Activated CD4-positive, CD25-positive, alpha-beta regulatory T cell (primary cell): Measurements from ENCODE around the gene CYP2W1.
"Not testable (repeated sequence)": the region's sequence is repeated elsewhere in the genome, so short reads cannot be mapped to it uniquely, and the experiment has no call there.

ENCODE experiments used
- DNase-seq, 4 experiments: peaks; one replicate each; lab custom pipeline; 2025; lab: John Stamatoyannopoulos, UW

Gene CYP2W1, protein sequence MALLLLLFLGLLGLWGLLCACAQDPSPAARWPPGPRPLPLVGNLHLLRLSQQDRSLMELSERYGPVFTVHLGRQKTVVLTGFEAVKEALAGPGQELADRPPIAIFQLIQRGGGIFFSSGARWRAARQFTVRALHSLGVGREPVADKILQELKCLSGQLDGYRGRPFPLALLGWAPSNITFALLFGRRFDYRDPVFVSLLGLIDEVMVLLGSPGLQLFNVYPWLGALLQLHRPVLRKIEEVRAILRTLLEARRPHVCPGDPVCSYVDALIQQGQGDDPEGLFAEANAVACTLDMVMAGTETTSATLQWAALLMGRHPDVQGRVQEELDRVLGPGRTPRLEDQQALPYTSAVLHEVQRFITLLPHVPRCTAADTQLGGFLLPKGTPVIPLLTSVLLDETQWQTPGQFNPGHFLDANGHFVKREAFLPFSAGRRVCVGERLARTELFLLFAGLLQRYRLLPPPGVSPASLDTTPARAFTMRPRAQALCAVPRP

DNA sequence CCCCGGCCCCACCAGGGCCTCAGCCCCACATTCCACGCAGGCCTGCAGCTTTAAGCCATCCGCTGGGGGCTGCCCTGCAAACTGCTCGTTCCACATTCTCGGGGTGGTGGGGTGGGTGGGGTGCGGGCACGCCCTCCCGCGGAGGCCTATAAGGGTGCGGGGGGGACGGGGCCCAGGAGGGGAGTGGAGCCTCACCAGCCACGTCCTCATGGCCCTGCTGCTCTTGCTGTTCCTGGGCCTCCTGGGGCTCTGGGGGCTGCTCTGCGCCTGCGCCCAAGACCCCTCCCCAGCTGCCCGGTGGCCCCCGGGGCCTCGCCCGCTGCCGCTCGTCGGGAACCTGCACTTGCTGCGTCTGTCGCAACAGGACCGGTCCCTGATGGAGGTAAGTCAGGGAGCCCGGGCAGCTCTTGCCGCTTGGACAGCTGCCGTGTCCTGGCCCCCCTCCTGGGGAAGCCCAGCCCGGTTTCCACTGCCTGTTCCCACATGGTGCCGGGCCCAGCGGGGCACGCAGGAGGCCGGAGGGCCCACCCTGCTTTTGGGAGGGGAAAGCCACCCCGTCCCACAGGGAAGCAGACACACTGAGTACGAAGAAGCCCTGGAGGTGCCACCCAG, at the start of gene CYP2W1:
CYP2W1 (plus strand) TSS at position 178 of the 612 bp plus-strand sequence; CDS start at position 209, 31 bp downstream.
- DNase-seq: no peak

DNA sequence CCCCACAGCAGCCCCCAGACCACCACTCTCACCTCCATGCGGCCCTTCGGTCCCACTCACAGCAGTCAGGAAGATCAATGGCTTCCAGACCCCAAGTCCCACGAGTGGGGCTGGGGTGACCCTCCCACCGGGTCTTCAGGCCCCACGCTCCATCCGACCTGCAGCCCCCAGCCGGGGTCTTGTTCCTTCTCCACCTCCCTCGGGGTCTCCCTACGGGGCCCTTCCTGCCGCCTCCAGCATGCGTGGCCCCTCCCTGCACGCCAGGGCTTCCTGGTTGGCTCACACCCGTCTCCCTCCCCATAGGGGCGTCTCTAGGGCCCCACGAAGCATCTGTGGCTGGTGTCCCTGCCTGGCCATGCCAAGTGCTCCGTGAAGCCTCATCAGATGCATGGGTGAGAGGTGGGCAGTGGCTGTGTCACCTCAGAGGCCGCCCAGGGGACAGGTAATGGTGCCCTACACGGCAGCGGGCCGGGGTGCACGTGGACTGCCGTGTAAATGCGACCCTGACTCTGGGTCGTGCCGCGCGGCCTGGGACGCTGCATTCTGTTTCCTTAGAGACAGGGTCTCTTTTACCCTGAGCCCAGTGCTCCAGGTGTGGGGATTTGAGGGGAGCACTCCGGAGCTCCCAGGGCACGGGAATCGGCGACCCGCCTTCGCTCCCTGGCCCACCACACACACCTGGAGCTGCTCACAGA, 48.4 kb upstream of the CYP2W1 start:
- DNase-seq: no peak

DNA sequence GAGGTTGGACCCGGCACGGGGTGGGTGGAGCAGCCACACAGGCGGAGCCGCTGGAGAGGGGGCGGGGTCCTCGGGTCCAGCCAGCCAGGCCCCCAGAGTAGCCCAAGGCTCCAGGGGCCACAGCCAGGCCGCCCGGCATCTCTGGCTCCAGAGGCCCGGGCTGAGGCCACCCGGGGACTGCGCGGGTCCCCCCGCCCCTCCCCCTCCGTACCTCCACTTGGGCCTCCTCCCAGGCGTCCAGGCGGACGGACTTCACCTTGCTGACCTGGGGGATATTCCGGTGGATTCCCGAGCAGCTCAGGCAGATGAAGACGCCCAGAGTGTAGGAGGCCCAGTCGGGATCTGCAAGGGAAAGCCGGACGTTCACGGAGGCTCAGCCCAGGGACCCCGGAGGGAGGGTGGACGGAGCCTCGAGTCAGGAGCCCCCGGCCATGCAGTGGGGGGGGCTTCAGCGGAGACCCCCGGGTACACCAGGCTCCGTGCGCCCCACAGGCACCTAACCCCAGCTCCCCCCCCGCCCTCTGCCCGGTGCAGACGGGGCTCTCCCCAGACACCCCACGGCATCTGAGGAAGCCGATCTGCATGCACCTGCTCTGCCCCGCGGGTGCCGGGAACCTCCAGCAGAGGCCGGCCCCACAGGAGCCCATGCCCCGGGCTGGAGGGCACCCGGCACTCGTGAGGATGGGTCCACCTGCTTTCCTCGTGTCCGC, 47.7 kb upstream of the CYP2W1 start:
- DNase-seq: no peak

DNA sequence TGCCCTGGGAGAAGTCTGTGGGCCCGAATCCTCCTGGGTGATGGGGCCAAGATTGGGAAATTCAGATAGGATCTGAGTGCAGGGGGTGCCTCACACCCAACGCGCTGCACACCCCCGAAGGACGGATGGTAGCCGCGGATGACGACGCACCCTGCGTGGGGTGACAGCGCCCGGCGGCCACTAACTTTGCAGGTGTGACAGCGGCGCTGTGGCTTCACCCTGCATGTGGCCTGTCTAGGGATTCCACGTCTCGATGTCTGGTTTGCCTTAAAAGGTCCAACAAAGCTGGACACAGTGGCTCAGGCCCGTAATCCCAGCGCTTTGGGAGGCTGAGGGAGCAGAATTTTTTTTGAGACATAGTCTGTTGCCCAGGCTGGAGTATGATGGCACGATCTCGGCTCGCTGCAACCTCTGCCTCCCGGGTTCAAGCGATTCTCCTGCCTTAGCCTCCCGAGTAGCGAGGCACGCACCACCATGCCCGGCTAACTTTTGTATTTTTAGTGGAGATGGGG, 47.1 kb upstream of the CYP2W1 start:
- DNase-seq: no peak

DNA sequence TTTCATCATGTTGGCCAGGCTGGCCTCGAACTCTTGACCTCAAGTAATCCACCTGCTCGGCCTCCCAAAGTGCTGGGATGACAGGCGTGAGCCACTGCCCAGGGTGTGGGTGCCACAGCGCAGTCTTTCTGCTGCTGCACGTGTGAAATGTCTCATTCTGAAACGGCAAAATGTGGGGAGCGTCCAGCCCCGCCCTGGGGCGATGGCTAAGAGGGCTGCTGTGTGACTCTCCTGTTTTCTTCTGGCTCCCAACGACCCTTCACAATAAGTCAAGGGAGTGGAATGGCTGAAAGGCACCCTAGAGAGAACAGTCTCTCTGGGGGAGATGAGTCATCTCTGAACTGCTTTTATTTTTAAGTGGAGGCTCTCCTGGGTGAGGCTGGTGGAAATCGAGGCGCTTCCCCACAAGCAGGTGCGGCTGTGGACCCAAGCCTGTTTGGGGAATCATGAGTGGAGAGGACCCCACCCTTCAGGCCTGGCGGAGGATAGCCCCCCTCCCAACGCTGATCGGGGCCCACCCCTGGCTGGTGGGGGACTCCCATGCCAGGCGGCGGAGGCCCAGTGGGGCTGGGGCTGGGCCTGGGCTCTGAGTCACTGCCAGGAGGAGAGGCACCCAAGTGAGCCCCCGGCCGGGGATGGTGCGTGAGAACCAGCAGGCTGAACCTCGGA, 46.5 kb upstream of the CYP2W1 start:
- DNase-seq: no peak

DNA sequence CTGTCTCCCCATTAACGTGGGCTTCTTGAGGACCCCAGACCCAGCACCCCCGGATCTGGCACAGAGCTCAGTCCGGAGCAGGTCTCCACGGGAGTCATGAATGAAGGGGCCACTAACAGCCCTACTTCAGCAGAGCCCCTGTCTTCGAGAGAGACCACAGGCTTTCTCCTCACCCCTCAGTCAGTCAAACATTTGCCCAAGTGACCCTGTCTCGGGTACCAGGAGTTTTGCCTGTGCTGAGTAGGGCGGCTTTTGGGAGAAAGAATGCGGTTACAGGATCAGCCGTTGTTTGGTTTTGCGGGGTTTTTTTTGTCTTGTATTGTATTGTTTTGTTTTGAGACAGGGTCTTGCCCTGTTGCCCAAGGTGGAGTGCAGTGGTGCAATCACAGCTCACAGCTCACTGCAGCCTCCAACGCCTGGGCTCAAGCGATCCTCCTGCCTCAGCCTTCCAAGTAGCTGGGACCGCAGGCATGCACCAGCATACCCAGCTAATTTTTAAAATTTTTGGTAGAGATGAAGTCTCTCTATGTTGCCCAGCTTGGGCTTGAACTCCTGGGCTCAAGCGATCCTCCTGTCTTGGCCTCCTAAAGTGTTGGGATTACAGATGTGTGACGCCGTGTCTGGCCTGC, 45.0 kb upstream of the CYP2W1 start:
- no peak for DNase-seq

DNA sequence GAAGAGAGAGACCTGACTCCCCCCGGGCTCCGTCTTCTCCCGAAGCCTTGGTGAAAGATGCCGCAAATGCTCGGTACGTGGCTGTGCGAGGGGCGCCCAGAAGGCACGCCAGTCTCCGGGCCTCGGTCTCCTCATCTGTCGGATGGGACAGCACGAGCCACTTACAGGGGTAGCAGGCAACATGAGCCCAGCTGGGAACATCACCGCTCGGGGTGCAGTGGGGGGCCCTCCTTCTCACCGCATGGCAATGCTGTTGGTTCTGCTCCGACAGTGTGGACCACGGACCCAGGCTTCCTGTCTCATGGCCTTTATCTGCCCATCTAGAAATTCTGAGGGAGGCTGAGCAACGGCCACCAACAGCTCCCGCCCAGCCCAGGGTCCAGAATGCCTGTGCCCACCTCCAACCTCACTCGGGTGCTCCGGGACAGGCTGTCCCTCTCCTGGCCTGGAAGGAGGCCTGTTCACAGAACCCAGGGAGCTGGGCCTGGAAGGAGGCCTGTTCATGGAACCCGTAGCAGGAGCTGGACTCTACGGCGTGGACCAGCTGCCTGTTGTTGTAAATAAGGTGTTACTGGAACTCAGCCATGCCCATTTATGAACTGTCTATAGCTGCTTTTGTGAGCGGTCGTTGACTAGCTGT, 44.3 kb upstream of the CYP2W1 start:
- no peak for DNase-seq

DNA sequence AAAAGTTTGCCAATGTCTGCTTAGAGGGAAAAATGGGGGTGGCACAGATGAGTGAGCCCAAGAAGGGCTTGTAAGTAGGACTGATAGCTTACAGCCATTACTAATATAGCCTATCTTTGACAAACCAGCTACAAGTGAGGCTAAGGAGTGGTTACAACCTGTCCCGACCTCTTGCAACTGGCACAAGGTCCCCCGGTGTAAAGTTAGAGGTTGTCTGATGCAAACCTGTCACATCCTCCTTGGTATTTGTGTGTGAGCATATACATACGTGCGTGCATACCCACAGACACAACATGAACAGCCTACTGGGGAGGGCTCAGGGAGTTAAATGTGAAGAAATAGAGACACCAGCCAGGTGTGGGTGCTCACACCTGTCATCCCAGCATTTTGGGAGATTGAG, 43.1 kb upstream of the CYP2W1 start:
- DNase-seq: no peak

DNA sequence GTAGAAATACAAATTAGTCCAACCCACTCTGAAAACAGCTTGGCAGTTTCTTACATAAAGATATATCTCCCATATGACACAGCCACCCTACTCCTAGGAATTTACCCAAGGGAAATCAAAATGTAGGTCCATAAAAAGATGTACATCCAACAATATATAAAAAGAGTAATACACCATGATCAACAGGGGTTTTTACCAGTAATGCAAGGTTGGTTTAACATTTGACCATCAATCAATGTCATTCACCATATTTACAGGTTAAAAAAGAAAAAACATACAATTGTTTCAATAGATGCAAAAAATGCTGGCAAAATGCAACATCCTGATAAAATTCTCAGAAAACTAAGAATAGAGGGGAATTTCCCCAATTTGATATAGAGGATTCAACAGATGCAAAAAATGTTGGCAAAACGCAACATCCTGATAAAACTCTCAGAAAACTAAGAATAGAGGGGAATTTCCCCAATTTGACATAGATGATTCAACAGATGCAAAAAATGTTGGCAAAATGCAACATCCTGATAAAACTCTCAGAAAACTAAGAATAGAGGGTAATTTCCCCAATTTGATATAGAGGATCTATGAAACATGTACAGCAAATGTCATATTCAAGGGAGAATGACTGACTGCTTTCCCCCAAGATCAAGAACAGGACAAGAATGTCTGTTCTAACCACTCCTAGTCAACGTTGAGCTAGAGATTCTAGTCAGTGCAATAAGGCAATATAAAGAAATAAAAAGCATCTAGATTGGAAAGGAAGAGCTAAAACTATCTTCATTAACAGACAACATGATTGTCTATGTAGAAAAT, 42.2 kb upstream of the CYP2W1 start:
- no peak for DNase-seq

DNA sequence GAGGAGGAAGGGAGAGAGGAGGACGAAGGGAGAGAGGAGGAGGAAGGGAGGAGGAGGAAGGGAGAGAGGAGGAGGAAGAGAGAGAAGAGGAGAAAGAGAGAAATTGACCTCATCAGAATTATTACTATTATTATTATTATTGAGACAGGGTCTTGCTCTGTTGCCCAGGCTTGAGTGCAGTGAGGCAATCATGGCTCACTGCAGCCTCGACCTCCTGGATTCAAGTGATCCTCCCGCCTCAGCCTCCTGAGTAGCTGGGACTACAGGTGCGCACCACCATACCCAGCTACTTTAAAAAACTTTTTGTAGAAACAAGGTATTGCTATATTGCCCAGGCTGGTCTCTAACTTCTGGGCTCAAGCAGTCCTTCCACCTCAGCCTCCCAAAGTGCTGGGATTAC, 39.2 kb upstream of the CYP2W1 start:
- DNase-seq: not testable (repeated sequence)

DNA sequence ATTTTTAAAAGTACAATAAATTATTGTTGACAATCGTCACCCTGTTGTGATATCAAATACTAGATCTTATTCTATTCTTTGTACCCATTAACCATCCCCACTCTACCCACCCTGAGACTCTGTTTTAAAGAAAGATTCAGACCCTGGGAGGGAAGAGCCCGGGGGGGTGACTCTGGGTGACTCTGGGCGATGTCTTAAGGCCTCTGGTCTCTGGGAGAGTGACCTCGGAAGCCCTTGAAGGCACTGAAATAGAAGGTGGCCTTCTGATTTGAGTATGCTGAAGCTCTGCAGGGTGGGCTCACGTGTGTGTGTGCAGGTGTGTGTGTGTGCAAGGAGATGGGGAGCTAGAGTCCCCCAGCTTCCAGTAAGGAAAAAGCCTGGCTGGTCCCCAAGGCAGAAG, 38.2 kb upstream of the CYP2W1 start:
- DNase-seq: no peak

DNA sequence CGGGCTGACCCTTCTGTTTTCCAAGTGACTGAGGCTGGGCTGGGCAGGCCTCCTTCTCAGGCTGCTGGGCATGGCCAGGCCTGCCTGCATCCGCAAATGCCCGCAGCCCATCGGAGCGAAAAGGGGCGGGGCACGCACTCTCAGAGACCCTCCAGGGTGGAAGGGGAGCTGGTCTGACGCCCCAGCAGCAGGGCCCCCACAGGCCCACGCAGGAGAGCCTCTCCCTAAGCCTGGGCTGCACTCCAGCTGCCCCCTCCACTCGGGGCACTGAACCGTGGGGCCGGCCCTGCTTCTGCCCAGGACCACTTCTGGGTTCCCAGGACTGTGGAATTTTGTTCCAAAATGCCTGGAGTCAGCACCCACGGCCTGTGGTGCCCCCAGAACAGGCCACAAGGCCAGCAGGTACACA, 37.8 kb upstream of the CYP2W1 start:
- no peak for DNase-seq

DNA sequence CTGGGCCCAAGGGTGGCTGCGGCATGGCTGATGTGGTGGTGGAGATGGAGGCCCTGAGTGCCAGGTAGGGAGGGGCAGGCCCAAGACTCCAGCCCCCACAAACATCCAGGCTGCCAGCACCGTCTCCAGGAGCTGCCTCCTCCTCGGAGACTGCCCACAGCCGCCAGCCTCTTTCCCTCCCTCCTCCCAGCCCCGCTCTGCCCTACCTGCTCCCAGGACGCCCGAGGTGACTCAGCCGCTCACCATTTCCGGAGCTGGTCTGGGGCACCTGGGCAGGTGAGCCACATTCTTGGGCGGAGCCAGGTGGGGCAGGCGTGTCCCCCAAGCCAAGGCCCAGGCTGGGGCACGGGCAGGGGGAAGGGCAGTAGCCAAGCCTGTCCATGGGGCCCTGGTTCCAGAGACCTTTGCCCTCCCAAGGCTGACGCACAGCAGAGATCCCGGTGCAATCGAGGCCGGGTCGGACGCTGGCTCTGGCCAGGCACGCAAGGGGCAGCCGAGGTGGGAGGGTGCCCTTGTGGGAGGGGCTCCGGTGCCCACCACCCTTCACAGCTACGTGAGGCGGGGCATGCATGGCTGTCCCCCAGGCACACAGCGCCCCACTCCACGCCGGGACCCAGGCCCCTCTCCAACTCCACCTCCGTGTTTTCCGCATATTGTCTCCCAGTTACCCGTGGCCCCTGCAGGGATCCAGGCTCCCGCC, 37.3 kb upstream of the CYP2W1 start:
- no peak for DNase-seq

DNA sequence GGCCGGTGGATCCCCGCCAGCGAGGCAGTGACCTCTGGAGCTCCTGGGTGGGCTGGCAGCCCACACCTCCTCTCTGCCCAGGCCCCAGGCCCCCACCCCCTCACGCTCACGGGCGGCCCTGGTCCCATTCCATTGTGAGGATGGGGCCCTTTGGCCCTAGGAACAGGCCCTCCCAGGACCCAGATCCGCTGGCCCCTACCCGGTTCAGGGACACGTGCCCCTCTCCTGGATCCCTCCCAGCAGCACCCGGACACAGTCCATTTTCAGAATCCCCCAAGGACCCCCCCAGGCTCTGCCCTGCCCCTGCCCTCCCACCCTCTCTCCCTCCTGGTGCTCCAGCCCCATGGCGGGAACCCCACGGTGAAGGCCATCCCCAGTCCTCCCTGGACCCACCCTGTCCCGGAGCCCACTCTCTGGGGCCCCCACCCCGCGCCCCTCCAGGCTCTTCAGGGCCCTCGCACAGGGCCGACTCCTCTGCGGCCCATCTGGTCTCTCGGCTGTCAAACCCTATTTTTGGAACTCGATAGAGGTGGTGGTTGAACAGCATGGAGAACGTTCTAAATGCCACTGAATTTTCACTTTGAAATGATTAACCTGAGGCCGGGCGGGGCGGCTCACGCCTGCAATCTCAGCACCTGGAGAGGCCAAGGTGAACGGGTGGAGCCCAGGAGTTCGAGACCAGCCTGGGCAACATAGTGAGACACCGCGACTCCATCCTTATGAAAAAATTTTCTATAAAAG, 36.6 kb upstream of the CYP2W1 start:
- DNase-seq: no peak

DNA sequence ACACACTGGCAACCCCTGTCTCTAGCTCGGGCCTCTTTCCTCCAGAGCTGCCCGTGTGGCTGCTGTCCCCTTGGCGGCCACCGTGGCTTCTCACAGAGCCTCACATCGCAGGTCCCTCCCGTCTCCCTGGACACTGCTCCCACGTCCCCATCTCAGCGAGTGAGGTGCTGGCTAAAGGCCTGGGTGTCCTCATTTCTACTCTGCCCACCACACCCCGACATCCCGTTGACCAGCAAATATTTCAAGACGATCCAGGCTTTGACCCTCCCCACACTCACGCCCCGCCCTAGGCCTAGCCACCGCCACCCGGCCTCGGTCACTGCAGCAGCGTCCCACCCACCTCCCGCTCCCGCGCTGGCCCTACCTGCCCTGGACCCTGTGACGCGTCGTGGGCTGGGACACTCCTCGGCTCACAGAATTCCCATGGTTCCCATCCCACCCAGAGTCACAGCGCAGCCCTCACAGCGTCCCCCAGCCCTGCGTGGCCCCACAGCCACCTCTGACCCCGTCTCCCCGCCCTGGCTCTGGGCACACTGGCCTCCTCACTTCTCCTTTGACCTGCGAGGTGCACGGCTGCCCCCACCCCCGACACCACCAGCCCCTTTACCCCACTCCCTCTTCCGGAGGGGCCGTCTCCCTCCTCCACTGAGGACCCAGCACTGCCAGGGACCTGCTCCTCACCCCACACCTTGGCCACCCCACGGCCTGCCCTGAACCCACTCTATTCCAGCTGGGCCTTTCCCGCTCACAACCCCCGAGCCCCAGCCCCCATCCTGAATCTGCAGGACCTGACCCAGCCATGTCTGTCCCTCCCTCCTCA, 35.4 kb upstream of the CYP2W1 start:
- DNase-seq: no peak

DNA sequence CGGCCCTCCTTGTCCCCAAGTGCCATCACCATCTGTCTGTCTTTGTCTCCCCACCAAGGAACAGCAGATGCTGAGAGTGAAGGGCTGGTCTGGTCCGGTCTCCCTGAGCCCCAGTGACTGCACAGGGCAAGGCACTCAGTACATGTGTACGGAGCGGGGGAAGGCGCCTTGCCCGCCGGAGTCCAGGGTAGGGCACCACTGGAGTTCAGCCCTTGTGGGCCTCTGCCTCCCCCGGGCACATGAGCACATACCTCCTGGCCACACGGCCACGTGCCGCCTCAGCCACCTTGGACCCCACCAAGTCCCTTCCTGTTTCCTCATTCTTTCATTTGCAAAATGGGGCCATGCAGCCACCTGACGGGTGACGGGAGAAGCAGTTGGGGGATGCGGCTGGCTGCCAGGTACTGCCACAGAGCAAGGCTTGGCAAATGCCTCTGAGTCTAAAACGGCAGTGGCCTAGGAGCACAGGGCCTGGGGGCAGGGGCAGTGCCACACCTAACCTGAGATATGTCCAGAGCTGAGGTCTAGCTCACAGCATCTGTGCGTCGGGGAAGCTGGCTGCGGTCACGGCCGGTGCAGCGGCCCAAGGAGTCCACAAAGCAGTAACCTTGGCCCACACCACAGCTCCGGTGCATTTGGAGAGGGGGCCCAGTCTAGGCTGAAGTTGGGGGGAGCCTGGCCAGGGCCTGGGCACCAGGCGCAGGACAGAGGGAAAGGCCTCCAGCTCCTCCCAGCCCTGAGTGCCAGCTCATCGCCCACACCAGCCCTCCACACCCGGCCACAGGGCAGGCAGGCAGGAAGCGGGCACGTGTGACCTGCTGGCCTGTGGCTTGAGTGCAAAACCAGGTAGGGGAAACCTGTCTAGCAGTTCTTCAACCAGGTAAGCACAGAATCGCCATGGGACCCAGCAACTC, 33.7 kb upstream of the CYP2W1 start:
- DNase-seq: no peak
